Stomach (tissue), 9 donors: Measurements from ENCODE around the gene GSKIP. TPM values are rescaled to one million over a fixed set of nuclear protein-coding genes. Genes with fewer than 3 reads are reported as not detected.

Experiments
- DNase-seq, 2 donors: peaks; one replicate each; pipeline versions ENCODE4 v3.0.0 to v3.0.0-alpha.2; 2013 to 2019
- H3K27ac ChIP-seq, 5 donors: fragments of 200-600 bp in 4 of 5; sonication (generic) in 4 of 5; one replicate each; pipeline ENCODE4 v1.5.1; 2013 to 2019; ENCODE audit warnings: mild to moderate bottlenecking in 1 of 5, moderate library complexity in 1 of 5
- H3K27me3 ChIP-seq, 3 donors: fragments of 200-600 bp; sonication (generic); one replicate each; pipeline ENCODE4 v1.5.1; 2017 to 2019; ENCODE audit warnings: mixed run types in 1 of 3
- H3K36me3 ChIP-seq, 4 donors: fragments of 200-600 bp; sonication (generic); 1 replicate in 3 of 4; 2 replicates in 1 of 4; pipeline ENCODE4 v1.5.1; 2016 to 2019
- H3K4me1 ChIP-seq, 4 donors: fragments of 200-600 bp; sonication (generic); one replicate each; pipeline ENCODE4 v1.5.1; 2016 to 2019
- H3K4me3 ChIP-seq, 4 donors: fragments of 200-600 bp; sonication (generic) in 3 of 4; one replicate each; pipeline ENCODE4 v1.5.1; 2016 to 2019; ENCODE audit warnings: mild to moderate bottlenecking in 1 of 4
- H3K9me3 ChIP-seq, 4 donors: fragments of 200-600 bp; sonication (generic); one replicate each; pipeline ENCODE4 v1.5.1; 2016 to 2019
- EP300 ChIP-seq: sonication (generic); formaldehyde crosslinking; IDR thresholded peaks from one replicate; pipeline ENCODE4 v1.6.1; 2017; ENCODE audit warnings: antibody characterized with exemption
- POLR2A ChIP-seq, 4 donors: fragments of 450-650 bp; IDR thresholded peaks; one replicate each; pipeline ENCODE4 v1.6.1; 2016; ENCODE audit warnings: antibody characterized with exemption in 4 of 4, control low read depth in 2 of 4, mild to moderate bottlenecking in 1 of 4, moderate library complexity in 1 of 4
- POLR2AphosphoS5 ChIP-seq, 3 donors: sonication (generic); formaldehyde crosslinking; IDR thresholded peaks; one replicate each; pipeline ENCODE4 v1.6.1; 2016; ENCODE audit warnings: antibody characterized with exemption in 3 of 3
- WGBS, 5 donors: extraction: QIAGEN DNeasy Blood & Tissue Kit in 3 of 5; methylation state at CpG; one replicate each; pipeline versions ENCODE4 v1.1.5 to v1.1.7; 2013 to 2018; 5-methylcytosine and 5-hydroxymethylcytosine counted together
- intact Hi-C: fragments of 100-400 bp; cut with DNase I; formaldehyde crosslinking; loops from one replicate; pipeline ENCODE4 v1.15.1; 2023; ENCODE audit warnings: low total_unique reads
- polyA plus RNA-seq, 3 donors: library from polyadenylated mRNA; stranded (reverse); fragments of 200-250 nt; gene quantifications; one replicate each; pipeline ENCODE4 v1.2.3, GENCODE V29; 2013
- total RNA-seq, 5 donors: library from RNA; depleted of rRNA; stranded (reverse); fragments of >200 nt; gene quantifications; one replicate each; pipeline versions ENCODE4 v1.1.0 to v1.2.3, GENCODE V29; 2014 to 2016
- TF ChIP-seq, protein P1 (sequence below), 7 experiments: fragments of 450-650 bp in 4 of 7; fragments of 200-600 bp in 3 of 7; sonication (generic) in 3 of 7; IDR thresholded peaks; one replicate each; pipeline ENCODE4 v1.5.1; 2016 to 2019; ENCODE audit warnings: antibody characterized with exemption in 7 of 7, control low read depth in 2 of 7, mild to moderate bottlenecking in 1 of 7
- donor health status: healthy with polysubstance abuse.
- donor health status: Bipolar disorder and iron deficiency.
- donor health status: healthy.

GSKIP gene
- total and polyA plus RNA-seq, 8 donors = 3.8 to 93.9 (median 12.1) TPM

DNA sequence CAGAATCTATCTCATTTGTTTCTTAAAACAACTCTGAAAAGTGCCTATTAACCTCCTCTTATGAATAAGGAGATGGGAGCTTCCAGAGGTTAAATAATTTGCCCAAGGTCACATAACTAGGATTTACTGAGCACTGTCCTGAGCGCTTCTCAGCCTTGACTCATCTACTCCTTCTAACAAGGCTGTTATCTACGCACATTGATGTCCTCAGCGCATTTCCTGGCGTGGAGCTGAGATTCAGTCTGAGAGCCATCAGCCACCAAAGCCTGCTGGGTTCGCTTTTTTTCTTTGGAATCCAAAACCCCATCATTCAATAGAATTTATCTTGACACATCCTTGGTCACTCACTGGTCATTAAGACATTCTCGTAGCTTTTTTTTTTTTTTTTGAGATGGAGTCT lies 57.9 kb downstream of the GSKIP start:
- Histone ChIP-seq H3K9me3 (no peaks in the 10 kb centered on the region), H3K27me3 (peaks cover 0 to 7% (median 0%) of the 10 kb centered on the region in 3 donors), H3K36me3 (no peaks in the 10 kb centered on the region), H3K27ac (no peak overlapping the region), H3K4me3 (no peak overlapping the region), H3K4me1 (peaks cover 0 to 10% (median 7%) of the 10 kb centered on the region in 4 donors)
- intact Hi-C loops = no loop called here
- TF ChIP-seq POLR2AphosphoS5 (IDR thresholded peaks at IDR 0.05) (no peak), EP300 (no peak), POLR2A (IDR thresholded peaks at IDR 0.05) (no peak)
- TF ChIP-seq, protein P1, sequence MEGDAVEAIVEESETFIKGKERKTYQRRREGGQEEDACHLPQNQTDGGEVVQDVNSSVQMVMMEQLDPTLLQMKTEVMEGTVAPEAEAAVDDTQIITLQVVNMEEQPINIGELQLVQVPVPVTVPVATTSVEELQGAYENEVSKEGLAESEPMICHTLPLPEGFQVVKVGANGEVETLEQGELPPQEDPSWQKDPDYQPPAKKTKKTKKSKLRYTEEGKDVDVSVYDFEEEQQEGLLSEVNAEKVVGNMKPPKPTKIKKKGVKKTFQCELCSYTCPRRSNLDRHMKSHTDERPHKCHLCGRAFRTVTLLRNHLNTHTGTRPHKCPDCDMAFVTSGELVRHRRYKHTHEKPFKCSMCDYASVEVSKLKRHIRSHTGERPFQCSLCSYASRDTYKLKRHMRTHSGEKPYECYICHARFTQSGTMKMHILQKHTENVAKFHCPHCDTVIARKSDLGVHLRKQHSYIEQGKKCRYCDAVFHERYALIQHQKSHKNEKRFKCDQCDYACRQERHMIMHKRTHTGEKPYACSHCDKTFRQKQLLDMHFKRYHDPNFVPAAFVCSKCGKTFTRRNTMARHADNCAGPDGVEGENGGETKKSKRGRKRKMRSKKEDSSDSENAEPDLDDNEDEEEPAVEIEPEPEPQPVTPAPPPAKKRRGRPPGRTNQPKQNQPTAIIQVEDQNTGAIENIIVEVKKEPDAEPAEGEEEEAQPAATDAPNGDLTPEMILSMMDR (IDR thresholded peaks at IDR 0.05) = no peak
- DNase-seq = no peak
- 86 to 92% (median 88%) methylated on average over 6 of the region's 6 CpGs for WGBS, 5 donors

DNA sequence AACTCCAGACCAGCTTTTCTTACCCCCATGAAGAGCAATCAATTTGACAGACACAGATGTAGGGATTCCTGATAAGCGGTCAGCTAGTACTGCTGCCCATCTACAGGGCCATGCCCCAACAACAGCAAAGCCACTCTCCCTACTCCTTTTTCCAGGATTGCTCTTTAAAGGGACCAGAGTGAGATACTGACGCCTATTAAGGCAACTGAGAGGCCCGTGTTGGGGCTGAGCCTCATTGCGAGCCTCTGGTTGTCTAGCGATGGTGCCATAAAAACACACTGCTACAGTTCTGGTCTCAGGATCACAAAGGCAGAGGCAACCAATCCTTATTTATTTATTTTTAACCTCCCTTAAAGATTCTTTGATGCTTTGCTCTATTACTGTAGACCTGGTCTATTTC lies 59.7 kb downstream of the GSKIP start:
- no peak overlapping the region for H3K4me3 ChIP-seq

GRCh38 chr14:96423446-96424108 lies 60.3 kb downstream of the GSKIP start:
- H3K9me3 ChIP-seq = no peaks in the 10 kb centered on the region
- no peaks in the 10 kb centered on the region for H3K36me3 ChIP-seq
- H3K4me1 ChIP-seq = peaks cover 0 to 10% (median 7%) of the 10 kb centered on the region in 4 donors
- no peak for DNase-seq
- intact Hi-C loops = no loop called here
- no peak overlapping the region for H3K27ac ChIP-seq
- peaks cover 0 to 7% (median 0%) of the 10 kb centered on the region in 3 donors for H3K27me3 ChIP-seq
- peak overlapping the region; percentile 34 to 50 (median 39) for H3K4me3 ChIP-seq
- TF ChIP-seq EP300 (no peak), POLR2AphosphoS5 (IDR thresholded peaks at IDR 0.05) (no peak)
- TF ChIP-seq, protein P1 (IDR thresholded peaks at IDR 0.05) = no peak
- WGBS, 5 donors = 39 to 89% (median 56%) methylated on average over 6 to 25 of the region's 25 CpGs

More for the DNA sequence above, 59.7 kb downstream of the GSKIP start:
- Histone ChIP-seq H3K4me1 (peaks cover 0 to 10% (median 7%) of the 10 kb centered on the region in 4 donors), H3K9me3 (no peaks in the 10 kb centered on the region), H3K27ac (no peak overlapping the region), H3K36me3 (no peaks in the 10 kb centered on the region), H3K27me3 (peaks cover 0 to 7% (median 0%) of the 10 kb centered on the region in 3 donors)
- no peak for TF ChIP-seq EP300
- TF ChIP-seq POLR2A (IDR thresholded peaks at IDR 0.05) = no peak
- no peak for TF ChIP-seq POLR2AphosphoS5 (IDR thresholded peaks at IDR 0.05)
- TF ChIP-seq, protein P1 (IDR thresholded peaks at IDR 0.05) = no peak
- WGBS, 5 donors = 84 to 90% (median 88%) methylated on average over 5 of the region's 5 CpGs
- peak in 1 of 2 donors; percentile 16 for DNase-seq
- intact Hi-C loops = no loop called here

DNA sequence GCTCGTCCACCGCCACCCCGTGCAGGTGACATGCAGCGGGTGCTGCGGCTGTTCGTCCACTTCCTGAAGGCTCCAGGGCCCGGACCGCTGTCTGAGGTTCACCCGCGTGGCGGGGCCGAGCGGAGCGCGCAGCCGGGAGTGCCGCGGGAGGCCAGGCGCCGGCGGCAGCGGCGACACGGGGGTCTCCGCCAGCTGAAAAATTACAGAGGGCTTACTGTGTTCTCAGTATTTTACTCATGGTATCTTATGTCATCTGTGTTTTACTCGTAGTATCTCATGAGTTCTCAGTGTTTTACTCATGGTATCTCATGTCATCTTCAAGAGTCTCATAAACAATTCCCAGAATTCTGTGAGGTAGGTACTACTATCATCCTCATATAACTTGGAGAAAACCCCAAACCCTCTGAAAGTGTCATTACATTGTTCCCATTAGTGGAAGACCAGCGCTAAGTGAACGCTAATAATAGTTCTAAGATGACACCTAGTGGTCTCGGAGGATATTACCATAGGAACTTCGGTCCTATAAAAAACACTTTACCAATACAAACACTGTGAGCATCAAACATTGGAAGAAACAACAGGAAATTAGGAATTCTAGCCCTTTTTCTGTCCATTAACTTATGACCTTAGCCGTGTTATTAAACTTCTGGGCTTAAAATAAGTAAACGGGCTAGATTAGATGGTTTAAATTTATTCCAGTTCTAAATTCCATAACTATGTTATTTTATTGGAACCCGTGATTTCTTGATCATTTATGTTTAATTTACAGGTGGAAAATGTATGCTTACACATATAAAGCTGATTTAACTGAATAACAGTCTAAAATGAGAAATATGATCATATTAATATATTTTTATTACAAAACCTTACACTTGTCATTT lies 61.0 kb downstream of the GSKIP start:
- TF ChIP-seq, protein P1 (IDR thresholded peaks at IDR 0.05) = peak in 5 of 7 experiments; percentile 69 to 84 (median 82)
- TF ChIP-seq EP300 = no peak
- TF ChIP-seq POLR2AphosphoS5 (IDR thresholded peaks at IDR 0.05) = no peak
- no peaks in the 10 kb centered on the region for H3K36me3 ChIP-seq
- WGBS, 5 donors = 3 to 10% (median 4%) methylated on average over 10 to 33 of the region's 33 CpGs
- H3K4me1 ChIP-seq = peaks cover 0 to 10% (median 7%) of the 10 kb centered on the region in 4 donors
- DNase-seq = peak; percentile 38 to 88
- intact Hi-C loops = no loop called here
- H3K27ac ChIP-seq = peak overlapping the region in 1 of 5 donors; percentile 49
- peak overlapping the region; percentile 34 to 50 (median 39) for H3K4me3 ChIP-seq
- H3K27me3 ChIP-seq = peaks cover 0 to 7% (median 0%) of the 10 kb centered on the region in 3 donors
- no peaks in the 10 kb centered on the region for H3K9me3 ChIP-seq
